Measurements from ENCODE around the gene CHRNA1. TPM values are rescaled to one million over a fixed set of nuclear protein-coding genes. Genes with fewer than 3 reads are reported as not detected.

Gene CHRNA1
- total RNA-seq, 2 donors from 2014 or later, result not detected

GRCh38 chr2:174774886-174775285 lies 10.6 kb upstream of the CHRNA1 start:
- no peaks in the 10 kb centered on the region for H3K9me3 ChIP-seq (ENCODE audit: control insufficient read depth, low read length)
- peaks cover 37% of the 10 kb centered on the region for H3K4me1 Mint-ChIP-seq
- H3K9me3 Mint-ChIP-seq, result no peaks in the 10 kb centered on the region
- DNase-seq, result no peak
- no peak overlapping the region for H3K4me3 ChIP-seq (ENCODE audit: low read length)
- H3K36me3 ChIP-seq (ENCODE audit: control insufficient read depth, insufficient read depth, low read length), result no peaks in the 10 kb centered on the region
- H3K27me3 Mint-ChIP-seq (ENCODE audit: insufficient read depth), result no peaks in the 10 kb centered on the region
- WGBS, 2 experiments (ENCODE audit: insufficient coverage in 1 of 2, insufficient read length in 1 of 2), result 91% methylated on average over 4 of the region's 4 CpGs; no CpG with 5 or more reads in 1 of the 2 experiments
- H3K4me3 Mint-ChIP-seq, result no peak overlapping the region
- no peak overlapping the region for H3K27ac ChIP-seq (ENCODE audit: low read depth, low read length)
- H3K27me3 ChIP-seq (ENCODE audit: control insufficient read depth, insufficient read depth, low read length, poor library complexity, severe bottlenecking), result no peaks in the 10 kb centered on the region
- no peak for TF ChIP-seq CTCF (conservative IDR thresholded peaks at IDR 0.05)
- peaks cover 6% of the 10 kb centered on the region for H3K4me1 ChIP-seq (ENCODE audit: control insufficient read depth, insufficient read depth, low read length)
- no peak overlapping the region for H3K9ac ChIP-seq (ENCODE audit: extremely low read depth, low read length, poor library complexity, severe bottlenecking)
- no peak overlapping the region for H3K27ac Mint-ChIP-seq
- H3K36me3 Mint-ChIP-seq (ENCODE audit: low read depth), result no peaks in the 10 kb centered on the region

DNA sequence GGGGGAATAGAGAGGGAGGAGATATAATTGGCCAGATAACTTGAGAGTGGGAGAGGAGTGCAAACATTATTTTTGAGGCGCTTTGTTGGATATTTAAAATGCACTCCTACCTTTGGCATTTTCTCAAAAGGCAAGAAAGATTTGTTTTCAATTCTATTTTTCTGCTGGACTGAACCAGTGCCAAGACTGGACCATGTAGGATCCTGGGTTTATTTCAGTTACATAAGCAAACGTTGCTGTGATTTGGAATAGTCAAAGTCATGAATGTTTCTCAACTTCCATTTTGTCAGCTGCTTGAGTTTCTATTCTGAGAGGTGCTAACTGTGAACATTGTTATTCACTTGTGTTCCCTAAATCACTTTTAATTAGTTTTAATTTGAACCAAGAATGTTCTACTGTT lies 8.9 kb upstream of the CHRNA1 start:
- Mint-ChIP-seq H3K4me3 (no peak overlapping the region), H3K4me1 (peaks cover 29% of the 10 kb centered on the region), H3K27me3 (ENCODE audit: insufficient read depth) (no peaks in the 10 kb centered on the region), H3K27ac (no peak overlapping the region), H3K36me3 (ENCODE audit: low read depth) (no peaks in the 10 kb centered on the region), H3K9me3 (no peaks in the 10 kb centered on the region)
- no peak overlapping the region for H3K4me3 ChIP-seq (ENCODE audit: low read length)
- H3K36me3 ChIP-seq (ENCODE audit: control insufficient read depth, insufficient read depth, low read length), result no peaks in the 10 kb centered on the region
- H3K9ac ChIP-seq (ENCODE audit: extremely low read depth, low read length, poor library complexity, severe bottlenecking), result no peak overlapping the region
- peaks cover 6% of the 10 kb centered on the region for H3K4me1 ChIP-seq (ENCODE audit: control insufficient read depth, insufficient read depth, low read length)
- WGBS, 2 experiments (ENCODE audit: insufficient coverage in 1 of 2, insufficient read length in 1 of 2), result 90 to 93% methylated on average over 1 to 2 of the region's 2 CpGs
- DNase-seq, result peak; percentile 8
- no peaks in the 10 kb centered on the region for H3K27me3 ChIP-seq (ENCODE audit: control insufficient read depth, insufficient read depth, low read length, poor library complexity, severe bottlenecking)
- no peak overlapping the region for H3K27ac ChIP-seq (ENCODE audit: low read depth, low read length)
- TF ChIP-seq CTCF (conservative IDR thresholded peaks at IDR 0.05), result no peak
- H3K9me3 ChIP-seq (ENCODE audit: control insufficient read depth, low read length), result no peaks in the 10 kb centered on the region

- Histone ChIP-seq H3K27ac (ENCODE audit: low read depth, low read length) (peak overlapping the region; percentile 79), H3K27me3 (ENCODE audit: control insufficient read depth, insufficient read depth, low read length, poor library complexity, severe bottlenecking) (no peaks in the 10 kb centered on the region), H3K9me3 (ENCODE audit: control insufficient read depth, low read length) (no peaks in the 10 kb centered on the region), H3K4me1 (ENCODE audit: control insufficient read depth, insufficient read depth, low read length) (peaks cover 6% of the 10 kb centered on the region), H3K9ac (ENCODE audit: extremely low read depth, low read length, poor library complexity, severe bottlenecking) (no peak overlapping the region), H3K4me3 (ENCODE audit: low read length) (no peak overlapping the region), H3K36me3 (ENCODE audit: control insufficient read depth, insufficient read depth, low read length) (no peaks in the 10 kb centered on the region)
- TF ChIP-seq CTCF (conservative IDR thresholded peaks at IDR 0.05), result no peak
- H3K9me3 Mint-ChIP-seq, result no peaks in the 10 kb centered on the region
- WGBS, 2 experiments (ENCODE audit: insufficient coverage in 1 of 2, insufficient read length in 1 of 2), result 80 to 82% methylated on average over 1 to 5 of the region's 5 CpGs
- DNase-seq, result no peak
- H3K36me3 Mint-ChIP-seq (ENCODE audit: low read depth), result no peaks in the 10 kb centered on the region
- no peaks in the 10 kb centered on the region for H3K27me3 Mint-ChIP-seq (ENCODE audit: insufficient read depth)
- H3K27ac Mint-ChIP-seq, result peak overlapping the region; percentile 89
- no peak overlapping the region for H3K4me3 Mint-ChIP-seq
- peaks cover 23% of the 10 kb centered on the region for H3K4me1 Mint-ChIP-seq
Measured at GRCh38 chr2:174772472-174772801, 8.2 kb upstream of the CHRNA1 start.
